Stimulated activated CD4-positive, alpha-beta T cell treated with anti-CD3 and anti-CD28 coated beads, Interleukin-15, amount 100 ng/mL, for 48 hours (primary cell): Measurements from ENCODE around the gene SULT2A1.
"Not testable (repeated sequence)": the region's sequence is repeated elsewhere in the genome, so short reads cannot be mapped to it uniquely, and the experiment has no call there.

ENCODE experiments used
- DNase-seq, 2 donors: peaks; one replicate each; pipeline ENCODE4 v3.0.0-alpha.2; 2020; ENCODE audit warnings: low read depth in 2 of 2

SULT2A1 gene

GRCh38 chr19:47886010-47886559, at the start of gene SULT2A1:
SULT2A1 (minus strand) TSS chr19:47886315; CDS start chr19:47886257, 58 bp downstream.
- no peak for DNase-seq

GRCh38 chr19:47928581-47928980, 42.5 kb upstream of the SULT2A1 start:
- DNase-seq = not testable (repeated sequence)

- not testable (repeated sequence) for DNase-seq
Observed at GRCh38 chr19:47920107-47920506, 34.0 kb upstream of the SULT2A1 start.

GRCh38 chr19:47910191-47910590, 24.1 kb upstream of the SULT2A1 start:
- not testable (repeated sequence) for DNase-seq

- peak; percentile 32 to 34 for DNase-seq
Observed at GRCh38 chr19:47909350-47909749, 23.2 kb upstream of the SULT2A1 start.

GRCh38 chr19:47901370-47901769, 15.3 kb upstream of the SULT2A1 start:
- no peak for DNase-seq

- no peak for DNase-seq
Observed at GRCh38 chr19:47899335-47899734, 13.2 kb upstream of the SULT2A1 start.

GRCh38 chr19:47897861-47898260, 11.7 kb upstream of the SULT2A1 start:
- DNase-seq = no peak

- no peak for DNase-seq
Observed at GRCh38 chr19:47896773-47897172, 10.7 kb upstream of the SULT2A1 start.

- DNase-seq = no peak
Observed at GRCh38 chr19:47896019-47896418, 9.9 kb upstream of the SULT2A1 start.

GRCh38 chr19:47895165-47895782, 9.2 kb upstream of the SULT2A1 start:
- DNase-seq = no peak

GRCh38 chr19:47891923-47892666, 6.0 kb upstream of the SULT2A1 start:
- no peak for DNase-seq

GRCh38 chr19:47891622-47891922, 5.5 kb upstream of the SULT2A1 start:
- DNase-seq = no peak

GRCh38 chr19:47890865-47891621, 4.9 kb upstream of the SULT2A1 start:
- DNase-seq = no peak

GRCh38 chr19:47885067-47885463, 1.1 kb downstream of the SULT2A1 start:
- DNase-seq = no peak

- DNase-seq = no peak
Observed at GRCh38 chr19:47882890-47883289, 3.2 kb downstream of the SULT2A1 start.

GRCh38 chr19:47881757-47882156, 4.4 kb downstream of the SULT2A1 start:
- no peak for DNase-seq

GRCh38 chr19:47879385-47879784, 6.7 kb downstream of the SULT2A1 start:
- not testable (repeated sequence) for DNase-seq

- no peak for DNase-seq
Observed at GRCh38 chr19:47878906-47879305, 7.2 kb downstream of the SULT2A1 start.

GRCh38 chr19:47865166-47865565, 20.9 kb downstream of the SULT2A1 start:
- DNase-seq = no peak

- peak; percentile 73 to 85 for DNase-seq
Observed at GRCh38 chr19:47863514-47863936, 22.6 kb downstream of the SULT2A1 start.

GRCh38 chr19:47861630-47862029, 24.5 kb downstream of the SULT2A1 start:
- no peak for DNase-seq
